GM20431 (cell line): ENCODE measurements around the gene MPEG1.

Experiments
- in situ Hi-C: fragments of 300-500 bp; cut with MseI, MboI; formaldehyde crosslinking; loops from one replicate; pipeline ENCODE4 v1.15.0; 2020; ENCODE audit warnings: low sequenced_read_pairs; ENCODE audit not compliant: unreplicated experiment

MPEG1 gene

DNA sequence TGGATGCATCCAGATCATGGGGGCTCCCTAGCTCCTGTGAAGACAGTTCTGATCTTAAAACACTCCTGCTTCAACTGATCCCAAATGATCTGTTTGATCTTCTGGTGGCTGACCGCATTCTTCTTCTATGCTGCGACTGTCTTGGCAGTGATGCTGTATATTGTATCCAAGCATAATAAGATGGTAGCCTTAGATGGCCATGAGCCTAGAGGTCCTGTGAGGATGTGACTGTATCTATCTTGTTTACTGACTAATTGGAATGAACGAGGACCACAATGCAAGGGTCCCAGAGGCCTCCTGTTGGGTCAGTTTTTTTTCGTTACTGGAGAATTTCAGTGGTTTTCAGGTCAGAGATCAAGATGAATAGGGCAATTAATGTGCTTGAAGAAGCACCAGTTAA, 7.1 kb upstream of the MPEG1 start:
- in situ Hi-C loops, result no loop called here

DNA sequence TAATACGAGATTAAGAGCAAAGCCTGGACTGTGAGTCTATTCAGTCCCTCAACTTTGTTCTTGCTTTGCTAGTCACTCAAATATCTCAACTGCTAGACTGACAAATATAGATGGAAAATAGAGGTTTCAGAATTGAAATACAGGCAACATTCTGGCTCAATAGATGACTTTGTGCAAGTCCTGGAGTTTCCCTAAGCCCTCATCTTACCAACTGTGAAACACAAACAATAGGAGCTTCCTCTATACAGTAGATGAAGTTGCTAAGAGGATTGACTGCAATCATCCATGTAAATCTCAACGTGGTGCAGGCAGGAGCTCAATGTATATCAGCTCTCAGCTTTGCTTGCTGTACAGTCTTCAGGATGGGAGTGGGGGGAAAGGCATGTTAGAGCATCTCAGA, 6.2 kb upstream of the MPEG1 start:
- in situ Hi-C loops, result no loop called here

DNA sequence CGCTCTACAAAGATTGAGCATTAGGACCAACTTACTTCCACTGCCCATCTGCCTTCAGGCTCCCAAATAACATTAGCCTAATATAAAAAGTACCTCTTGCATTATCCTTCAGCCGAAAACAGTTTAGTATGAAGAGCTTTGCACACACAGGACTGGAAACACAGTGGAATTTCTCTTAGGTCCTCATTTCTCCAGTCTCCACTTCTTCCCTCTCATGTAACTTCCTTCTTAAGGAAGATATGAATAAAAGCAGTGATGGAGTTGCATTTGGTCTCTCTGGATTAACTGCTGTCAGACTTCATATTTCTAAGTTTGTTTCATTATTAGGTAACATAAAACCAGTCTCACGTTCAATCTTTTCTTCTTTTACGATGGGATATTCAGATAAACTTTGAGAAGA, 5.6 kb upstream of the MPEG1 start:
- in situ Hi-C loops, result no loop called here

DNA sequence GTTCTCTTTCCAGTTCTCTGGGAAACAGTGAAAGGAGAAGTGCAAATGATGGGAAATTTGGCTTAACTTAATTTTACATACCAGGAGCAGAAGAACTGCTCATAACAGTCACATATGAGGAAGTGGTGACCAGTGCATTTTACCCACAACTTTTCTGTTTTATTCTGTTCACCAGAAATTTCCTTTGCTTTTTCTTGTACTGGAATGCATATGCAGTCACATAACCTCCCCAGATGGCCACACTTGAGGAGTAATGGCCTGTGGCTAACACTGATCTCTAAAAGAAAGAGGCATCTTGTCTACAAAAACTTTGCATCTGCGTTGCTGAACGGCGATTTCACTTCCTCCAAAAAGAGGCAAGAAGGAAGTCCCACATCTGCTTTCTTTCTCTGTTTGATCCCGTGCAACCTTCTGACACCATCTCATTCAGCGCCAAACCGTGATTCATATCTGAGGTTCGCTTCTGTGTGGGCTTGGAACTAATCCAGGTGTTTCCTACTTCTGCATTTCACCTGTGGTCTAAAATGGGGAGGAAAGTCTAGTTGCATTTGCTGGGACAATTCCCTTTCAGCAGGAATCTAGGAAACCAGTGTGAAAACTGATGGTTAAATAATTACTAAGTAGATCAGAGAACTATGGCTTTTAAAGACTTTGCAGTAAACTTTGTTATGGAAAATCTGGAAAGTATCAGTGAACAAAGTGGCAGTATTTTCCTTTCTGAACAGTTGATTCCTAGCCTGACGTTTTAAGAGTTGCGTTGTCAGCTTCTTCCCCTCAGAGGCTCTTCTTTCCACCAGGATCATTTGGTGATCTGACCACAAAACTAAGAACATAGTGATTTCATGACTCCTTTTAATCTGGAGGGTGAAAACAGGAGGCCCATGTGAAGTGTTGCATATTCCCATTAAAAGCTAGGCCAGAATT, 4.2 kb upstream of the MPEG1 start:
- in situ Hi-C loops, result no loop called here

DNA sequence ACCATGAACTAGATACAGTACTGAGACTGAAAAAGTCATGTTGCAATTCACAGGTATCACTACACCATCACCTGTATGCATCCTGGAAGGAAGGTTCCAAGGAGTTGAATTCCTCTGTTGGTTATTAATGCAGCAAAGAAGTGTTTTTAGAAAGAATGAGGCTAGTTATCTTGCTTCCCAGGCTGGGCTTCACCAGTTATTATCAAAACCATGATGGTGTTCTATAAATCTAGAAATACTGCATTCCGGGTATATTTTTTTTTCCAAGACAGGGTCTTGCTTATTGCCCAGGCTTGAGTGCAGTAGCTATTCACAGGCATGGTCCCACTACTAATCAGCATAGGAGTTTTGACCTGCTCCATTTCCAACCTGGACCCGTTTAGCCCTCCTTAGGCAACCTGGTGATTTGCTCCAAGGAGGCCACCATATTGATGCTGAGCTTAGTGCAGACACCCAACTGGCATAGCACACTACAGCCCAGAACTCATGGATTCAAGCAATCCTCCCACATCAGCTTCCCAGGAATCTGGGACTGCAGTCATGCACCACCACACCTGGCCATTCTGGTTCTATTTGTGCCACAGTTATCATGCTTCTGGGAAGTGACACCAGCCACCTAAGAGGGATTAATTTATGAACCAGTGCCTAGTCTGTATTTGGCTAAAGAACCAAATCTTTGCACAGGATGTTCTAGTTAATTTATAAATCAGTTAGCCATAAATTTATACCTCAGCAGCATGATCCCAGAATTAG, 1.6 kb upstream of the MPEG1 start:
- in situ Hi-C loops, result no loop called here

DNA sequence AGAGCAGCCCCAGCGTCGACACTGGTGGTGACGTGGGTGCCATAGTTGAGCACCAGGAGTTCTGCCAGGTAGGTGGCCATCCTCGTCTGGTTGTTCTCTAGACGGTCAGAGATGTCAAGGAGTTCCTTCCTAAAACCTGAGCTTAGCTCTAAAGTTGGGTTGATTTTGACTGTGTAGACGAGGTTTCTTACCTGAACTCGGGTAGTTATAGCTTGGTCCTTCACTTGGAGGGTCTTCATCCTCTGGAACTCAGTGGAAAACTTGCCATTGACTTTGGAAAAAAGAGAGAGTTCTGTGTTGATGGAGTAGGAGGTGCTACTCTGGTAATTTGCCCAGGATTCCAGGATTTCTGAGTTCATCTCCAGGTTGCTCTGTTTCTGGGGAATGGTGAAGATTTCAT, 505 bp downstream of the MPEG1 start:
- in situ Hi-C loops, result no loop called here

DNA sequence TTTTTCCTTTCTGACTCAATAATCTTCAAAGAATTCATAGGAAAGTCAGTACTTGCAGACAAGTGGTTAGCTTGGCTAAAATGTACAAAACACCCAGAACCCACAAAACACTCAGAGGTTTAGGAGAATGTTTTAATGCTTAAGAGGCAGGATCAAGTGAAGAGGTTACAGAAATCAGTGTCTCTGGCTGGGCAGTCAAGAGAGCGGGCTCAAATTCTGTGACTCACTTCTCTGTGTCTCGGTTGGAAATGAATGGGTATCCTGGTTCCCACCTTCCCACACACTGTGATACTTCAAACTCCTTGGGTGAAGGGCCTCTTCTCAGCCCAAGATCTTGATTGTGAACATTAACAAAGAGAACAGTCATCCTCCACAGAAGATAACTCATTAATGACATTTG, 3.8 kb downstream of the MPEG1 start:
- in situ Hi-C loops, result no loop called here

DNA sequence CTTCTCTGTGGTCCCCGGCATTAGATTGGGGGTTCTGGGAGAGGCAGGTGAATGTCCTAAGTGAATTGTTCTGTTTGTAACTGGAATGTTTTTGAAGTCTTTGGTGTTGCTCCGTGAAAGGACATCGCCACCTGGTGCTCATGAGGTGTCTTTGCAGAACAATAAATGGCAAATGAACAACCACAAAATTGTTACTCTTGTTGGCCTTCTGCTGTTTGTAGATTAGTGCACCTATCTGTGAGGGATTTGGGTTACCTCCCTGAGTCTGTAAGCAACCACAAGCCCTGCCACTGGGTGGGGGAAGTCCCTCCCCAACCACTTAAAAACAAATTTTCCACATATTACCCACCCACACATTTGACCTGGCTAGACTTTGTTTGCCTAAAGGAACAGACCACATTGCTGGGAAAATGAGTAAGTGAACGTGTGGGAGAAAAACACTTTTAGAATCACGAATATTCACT, 4.7 kb downstream of the MPEG1 start:
- in situ Hi-C loops, result no loop called here

DNA sequence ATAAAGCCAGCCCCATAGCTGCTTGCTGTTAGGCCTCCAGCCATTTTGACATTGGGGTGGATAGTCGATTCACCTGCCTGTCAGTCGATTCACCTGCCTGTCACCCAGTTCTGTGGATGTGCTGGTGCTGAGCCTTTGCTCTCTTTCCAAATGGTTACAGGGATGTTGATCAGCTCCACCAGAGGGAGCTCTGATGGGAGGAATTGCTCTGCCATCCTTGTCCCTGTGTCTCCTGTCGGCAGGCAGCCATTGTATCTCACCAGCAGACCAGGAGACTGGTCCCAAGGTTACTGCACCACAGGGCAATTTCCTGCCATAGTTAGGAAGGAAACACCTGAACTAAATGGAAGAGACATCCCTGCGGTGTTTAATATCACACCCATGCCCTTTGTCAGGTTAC, 6.1 kb downstream of the MPEG1 start:
- in situ Hi-C loops, result no loop called here

DNA sequence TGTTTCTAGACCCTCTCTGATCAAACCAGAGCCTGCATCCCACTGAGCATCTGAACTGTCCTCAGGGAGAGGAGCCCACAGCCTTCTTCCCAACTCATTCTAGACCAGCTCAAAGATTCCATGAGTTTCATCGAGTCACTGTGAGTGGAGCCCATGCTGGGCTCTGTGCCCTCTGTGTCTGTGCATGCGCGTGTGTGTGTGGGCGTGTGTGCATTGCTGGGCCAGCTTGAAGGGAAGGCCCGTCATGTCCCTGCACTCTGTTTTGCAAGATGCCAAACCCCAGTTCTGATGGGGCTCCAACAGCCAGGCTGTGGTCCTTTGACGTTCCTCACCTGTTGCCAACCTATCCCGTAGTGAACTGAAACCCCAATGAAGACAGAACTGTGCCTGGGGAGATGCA, 7.1 kb downstream of the MPEG1 start:
- in situ Hi-C loops, result no loop called here

DNA sequence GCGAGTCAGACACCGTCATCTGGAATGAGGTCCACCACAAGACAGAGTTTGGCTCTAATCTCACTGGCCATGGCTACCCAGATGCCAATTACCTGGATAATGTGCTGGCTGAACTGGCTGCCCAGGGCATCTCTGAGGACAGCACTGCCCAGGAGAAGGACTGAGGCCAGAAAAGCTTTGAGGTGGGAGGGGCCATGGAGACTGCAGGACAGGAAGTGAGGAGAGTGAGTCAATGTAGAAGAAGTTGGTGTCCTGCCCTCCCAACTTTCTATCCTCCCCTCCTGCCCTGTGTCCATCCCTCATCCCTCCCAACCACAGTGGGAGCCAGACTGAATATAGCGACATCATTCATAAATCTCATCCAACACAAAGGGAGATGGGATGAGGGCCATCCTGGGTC, 8.0 kb downstream of the MPEG1 start:
- in situ Hi-C loops, result no loop called here

DNA sequence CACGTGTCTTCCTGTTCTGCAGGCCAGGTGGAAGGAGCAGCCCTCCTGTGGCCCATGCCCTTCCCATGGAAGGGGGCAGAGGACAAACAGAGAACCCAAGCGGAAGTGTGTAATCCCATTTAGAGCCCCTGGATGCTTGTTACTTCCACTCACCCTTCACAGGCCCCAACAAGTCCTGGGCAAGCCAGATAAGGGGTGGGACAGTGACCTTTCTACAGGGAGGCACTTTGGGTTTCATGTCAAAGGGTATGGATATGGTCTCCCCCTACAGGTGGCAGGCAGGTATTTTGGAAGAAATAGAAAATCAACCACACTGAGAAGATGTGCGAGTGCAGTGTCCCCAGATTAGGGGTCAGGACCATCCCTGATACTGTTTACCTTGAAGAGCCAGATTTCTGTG, 11.4 kb downstream of the MPEG1 start:
- in situ Hi-C loops, result no loop called here

DNA sequence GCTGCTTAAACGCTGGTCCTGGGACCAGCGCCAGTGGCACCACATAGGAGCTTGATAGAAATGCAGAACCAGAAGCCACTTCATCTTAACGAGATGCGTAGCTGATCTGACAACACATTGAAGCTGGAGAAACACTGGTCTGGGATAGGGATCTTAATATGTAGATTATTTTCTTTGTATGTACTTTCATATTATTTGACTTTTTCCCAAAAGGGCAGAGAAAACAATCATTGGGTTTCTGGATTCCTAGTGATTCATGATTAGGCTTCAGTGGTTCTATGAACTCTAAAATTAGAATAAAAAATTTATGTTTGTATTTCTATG, 12.3 kb downstream of the MPEG1 start:
- in situ Hi-C loops, result no loop called here

DNA sequence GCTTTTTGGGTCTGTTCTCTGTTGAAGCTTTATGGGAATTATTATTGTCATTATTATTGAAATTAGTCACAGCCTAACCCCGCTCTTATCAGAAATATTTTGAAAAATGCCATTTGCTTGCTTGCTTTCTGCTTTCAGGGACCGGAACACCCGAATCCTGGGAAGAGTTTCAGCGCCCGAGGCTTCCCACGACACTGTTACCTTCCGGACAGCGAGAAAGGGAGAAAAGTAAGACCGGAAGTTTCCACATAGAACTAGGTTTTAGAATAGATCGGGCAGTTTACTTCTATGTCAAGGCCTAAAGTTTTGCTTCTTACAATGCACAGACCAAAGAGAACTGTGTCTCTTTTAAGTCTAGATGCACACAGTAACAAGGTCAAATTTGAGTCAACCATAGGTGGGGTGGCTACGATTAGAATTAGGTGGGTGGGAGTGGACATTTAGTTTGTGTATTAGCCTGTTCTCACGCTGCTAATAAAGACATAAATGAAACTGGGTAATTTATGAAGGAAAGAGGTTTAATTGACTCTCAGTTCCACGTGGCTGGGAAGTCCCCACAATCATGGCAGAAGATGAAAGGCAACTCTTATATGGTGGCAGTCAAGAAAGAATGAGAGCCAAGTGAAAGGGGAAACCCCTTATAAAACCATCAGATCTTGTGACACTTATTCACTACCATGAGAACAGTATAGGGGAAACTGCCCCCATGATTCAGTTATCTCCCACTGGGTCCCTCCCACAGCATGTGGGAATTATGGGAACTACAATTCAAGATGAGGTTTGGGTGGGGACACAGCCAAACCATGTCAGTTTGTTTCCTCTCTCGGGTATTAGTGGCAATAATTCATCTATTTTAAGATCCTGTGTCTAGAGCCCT, 12.9 kb downstream of the MPEG1 start:
- in situ Hi-C loops, result no loop called here

DNA sequence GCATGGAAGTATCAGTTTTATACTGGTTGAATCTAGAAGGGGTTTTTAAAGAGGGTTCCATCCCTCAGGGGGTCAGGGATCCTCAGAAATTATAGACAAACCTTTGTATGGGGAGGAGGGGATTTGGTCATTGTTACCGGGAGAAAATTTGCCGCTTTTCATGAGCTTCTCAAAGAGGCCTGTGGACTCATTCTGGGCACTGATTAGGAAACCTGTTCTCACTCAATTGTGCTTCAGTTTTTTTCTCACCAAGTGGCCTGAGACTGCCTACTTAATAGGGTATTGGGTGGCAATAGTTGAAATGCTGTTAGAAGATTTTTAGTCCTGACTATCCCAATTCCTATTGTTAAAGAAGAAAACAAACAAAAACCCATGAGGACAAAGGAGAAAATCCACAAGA, 14.0 kb downstream of the MPEG1 start:
- in situ Hi-C loops, result no loop called here

DNA sequence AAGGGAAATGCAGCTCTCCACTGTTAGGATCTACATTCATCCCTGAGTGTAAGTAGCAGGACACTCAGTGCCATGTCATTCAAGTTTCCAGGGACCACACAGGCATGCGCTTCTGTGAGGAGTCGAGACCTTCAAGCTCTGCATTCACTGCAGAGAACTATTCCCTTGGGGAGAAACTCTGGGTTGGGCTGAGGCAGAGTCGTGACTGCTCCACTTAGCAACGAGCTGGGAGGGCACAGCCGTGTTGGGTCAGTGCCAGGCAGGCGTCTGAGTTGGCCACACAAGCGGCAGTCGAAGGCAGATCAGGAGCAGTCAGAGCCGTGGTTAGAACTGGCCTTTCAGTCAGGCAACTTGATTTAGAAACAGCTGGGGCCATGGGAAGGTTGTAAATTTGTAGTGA, 14.7 kb downstream of the MPEG1 start:
- in situ Hi-C loops, result no loop called here

DNA sequence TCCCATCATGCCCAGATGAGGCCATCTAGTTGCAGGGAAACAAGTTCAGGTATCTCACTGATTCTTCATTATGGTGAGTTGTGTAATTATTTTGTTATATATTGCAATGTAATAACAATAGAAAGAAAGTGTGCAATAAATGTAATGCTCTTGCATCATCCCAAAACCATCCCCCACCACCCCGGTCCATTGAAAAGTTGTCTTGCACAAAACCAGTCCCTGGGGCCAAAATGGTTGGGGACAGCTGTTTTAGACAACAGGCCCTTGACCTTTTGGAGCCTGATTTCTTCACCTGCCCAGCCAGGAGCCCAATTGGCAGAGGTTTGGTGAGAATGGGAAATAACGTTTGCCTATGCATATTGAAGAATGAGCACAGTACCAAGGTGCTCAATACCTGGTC, 15.9 kb downstream of the MPEG1 start:
- in situ Hi-C loops, result no loop called here

DNA sequence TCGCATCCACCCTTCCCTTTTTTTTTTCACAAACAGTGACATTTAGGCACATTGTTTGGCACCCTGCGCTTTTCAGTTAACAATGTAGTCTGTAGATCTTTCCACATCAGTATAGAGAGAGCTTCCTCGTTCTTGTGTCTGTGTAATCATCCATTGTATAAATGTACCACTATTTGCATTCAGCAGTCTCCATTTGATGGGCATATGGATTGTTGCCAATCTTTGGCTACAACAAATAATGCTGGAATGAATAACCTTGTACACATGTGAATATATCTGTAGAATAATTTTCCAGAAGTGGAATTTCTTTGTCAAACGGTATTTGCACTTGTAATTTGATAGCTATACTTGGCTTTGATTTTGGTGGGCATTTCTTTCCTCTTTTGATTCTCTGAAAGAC, 17.1 kb downstream of the MPEG1 start:
- in situ Hi-C loops, result no loop called here

DNA sequence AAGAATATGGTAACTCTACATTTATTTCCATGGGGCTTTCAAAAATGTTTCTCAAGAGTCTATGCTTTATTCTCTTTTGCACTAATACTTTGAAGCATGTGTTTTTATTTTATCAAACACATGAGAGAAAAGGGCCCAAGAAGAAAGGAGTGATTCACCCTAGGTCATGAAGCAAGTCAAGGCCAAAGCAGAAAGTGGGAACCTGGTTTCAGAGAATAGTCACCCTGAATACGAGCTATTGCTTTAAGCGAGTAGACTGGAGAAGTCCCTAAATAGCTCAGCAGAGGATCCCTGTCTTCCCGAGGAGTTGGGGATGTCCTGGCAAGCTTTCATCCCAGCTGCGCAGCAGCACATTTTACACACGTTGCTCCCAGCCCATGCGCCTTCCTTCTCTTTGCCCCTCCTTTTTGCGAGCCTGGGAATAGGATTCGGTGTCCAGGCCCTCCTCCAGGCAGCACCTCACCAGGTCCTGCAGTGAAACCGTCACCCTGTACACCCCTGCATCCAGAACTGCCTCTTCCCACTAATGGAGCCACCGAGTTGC, 19.1 kb downstream of the MPEG1 start:
- in situ Hi-C loops, result no loop called here

DNA sequence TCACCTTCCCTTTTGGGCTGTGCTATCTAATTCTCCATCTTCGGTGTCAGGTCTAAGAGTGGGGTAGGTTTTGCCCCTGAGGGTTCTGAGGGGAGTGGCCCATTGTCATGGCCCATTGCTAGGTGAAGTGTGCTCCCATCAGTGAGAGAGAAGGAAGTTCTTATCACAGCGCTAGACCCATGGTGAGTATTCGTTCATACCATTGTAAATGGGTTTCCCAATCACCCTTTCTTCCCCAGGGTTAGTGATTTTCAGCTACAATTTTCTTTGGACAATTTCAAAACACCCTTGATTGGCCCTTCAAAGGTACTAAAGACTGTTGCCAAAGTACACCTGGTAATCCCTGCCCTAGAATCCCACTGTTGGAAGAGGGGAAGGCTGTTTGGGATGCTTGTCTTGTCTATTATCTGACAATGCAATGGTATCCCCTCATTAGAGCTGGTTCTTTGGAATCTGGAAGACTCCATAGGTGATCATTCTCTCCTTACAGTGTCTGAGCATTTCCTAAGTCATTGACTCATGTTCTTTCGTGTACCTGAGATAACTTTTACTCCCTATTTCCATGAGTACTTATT, 20.2 kb downstream of the MPEG1 start:
- in situ Hi-C loops, result no loop called here
